HepG2 (cell line): ENCODE measurements around the gene CLPSL2. TPM values are rescaled to one million over a fixed set of nuclear protein-coding genes. Genes with fewer than 3 reads are reported as not detected.

ENCODE experiments used
- CERS6 ChIP-seq: sonication (generic); formaldehyde crosslinking; IDR thresholded peaks from 2 replicates; pipeline ENCODE4 v1.5.0; 2020; ENCODE audit warnings: missing genetic modification reagents
- DDIT3 ChIP-seq: sonication (generic); formaldehyde crosslinking; IDR thresholded peaks from 2 replicates; pipeline ENCODE4 v1.4.0; 2020; ENCODE audit warnings: mild to moderate bottlenecking, missing genetic modification reagents
- EEA1 ChIP-seq: sonication (generic); formaldehyde crosslinking; IDR thresholded peaks from 2 replicates; pipeline ENCODE4 v1.5.1; 2020; ENCODE audit warnings: mild to moderate bottlenecking, missing genetic modification reagents, borderline replicate concordance
- EHMT2 ChIP-seq: fragments of 200-600 bp; sonication (generic); IDR thresholded peaks from 2 replicates; pipeline ENCODE4 v1.7.0; 2017; ENCODE audit warnings: antibody characterized with exemption, low read depth, low read length, borderline replicate concordance
- FOXA3 ChIP-seq: IDR thresholded peaks from 2 replicates; pipeline ENCODE4 v1.6.1; 2016; ENCODE audit warnings: missing genetic modification reagents, missing compliant biosample characterization
- GPN1 ChIP-seq: sonication (generic); formaldehyde crosslinking; IDR thresholded peaks from 2 replicates; pipeline ENCODE4 v1.5.1; 2020; ENCODE audit warnings: missing genetic modification reagents, borderline replicate concordance
- IRF9 ChIP-seq: sonication (generic); formaldehyde crosslinking; IDR thresholded peaks from 2 replicates; pipeline ENCODE4 v1.8.0; 2022; ENCODE audit warnings: missing genetic modification reagents, mild to moderate bottlenecking, borderline replicate concordance
- PBX3 ChIP-seq: sonication (generic); formaldehyde crosslinking; IDR thresholded peaks from 2 replicates; pipeline ENCODE4 v1.8.1; 2023; ENCODE audit warnings: missing genetic modification reagents, inconsistent platforms, borderline replicate concordance
- SOX13 ChIP-seq, 3 experiments: fragments of 450-650 bp in 1 of 3; sonication (generic) in 1 of 3; formaldehyde crosslinking in 1 of 3; IDR thresholded peaks in 2 of 3; conservative IDR thresholded peaks in 1 of 3; 2 replicates each; pipeline versions ENCODE4 v1.5.0 to v1.6.1; 2016 to 2020; ENCODE audit warnings: antibody characterized with exemption in 1 of 3, mild to moderate bottlenecking in 1 of 3, missing compliant biosample characterization in 1 of 3, missing genetic modification reagents in 1 of 3, moderate library complexity in 1 of 3
- ZBTB44 ChIP-seq: sonication (generic); formaldehyde crosslinking; IDR thresholded peaks from 2 replicates; pipeline ENCODE4 v1.4.0; 2020; ENCODE audit warnings: missing genetic modification reagents
- ZFAT ChIP-seq: sonication (generic); formaldehyde crosslinking; conservative IDR thresholded peaks from 2 replicates; pipeline ENCODE4 v1.8.1; 2023; ENCODE audit warnings: missing genetic modification reagents, inconsistent platforms
- ZFY ChIP-seq: sonication (generic); formaldehyde crosslinking; IDR thresholded peaks from 2 replicates; pipeline ENCODE4 v1.4.0; 2020; ENCODE audit warnings: missing genetic modification reagents
- ZNF205 ChIP-seq: IDR thresholded peaks from 2 replicates; pipeline ENCODE4 v1.6.1; 2018; ENCODE audit warnings: missing biosample characterization, missing genetic modification reagents
- ZNF329 ChIP-seq: sonication (generic); formaldehyde crosslinking; IDR thresholded peaks from 2 replicates; pipeline ENCODE4 v1.9.0; 2021; ENCODE audit warnings: low read depth, mild to moderate bottlenecking, missing genetic modification reagents
- ZNF747 ChIP-seq: sonication (generic); formaldehyde crosslinking; IDR thresholded peaks from 2 replicates; pipeline ENCODE4 v1.8.1; 2023; ENCODE audit warnings: missing genetic modification reagents, mild to moderate bottlenecking, borderline replicate concordance
- ZNF770 ChIP-seq: sonication (generic); formaldehyde crosslinking; IDR thresholded peaks from 2 replicates; pipeline ENCODE4 v1.5.0; 2020; ENCODE audit warnings: mild to moderate bottlenecking, missing genetic modification reagents
- ZNF784 ChIP-seq: sonication (generic); formaldehyde crosslinking; IDR thresholded peaks from 2 replicates; pipeline ENCODE4 v1.5.1; 2020; ENCODE audit warnings: missing genetic modification reagents, mild to moderate bottlenecking, borderline replicate concordance
- polyA plus RNA-seq, 8 experiments: library from polyadenylated mRNA; depleted of rRNA in 3 of 8; stranded (reverse) in 7 of 8; unstranded in 1 of 8; fragments of >200 nt; fragmentation: Illumina TruSeq in 4 of 8; extraction: Trizol in 4 of 8; gene quantifications; 2 replicates each; pipeline versions ENCODE4 v1.2.1 to v1.2.3, GENCODE V29; 2011 to 2016; ENCODE audit warnings: low read depth in 4 of 8, missing spikeins in 1 of 8, mixed read lengths in 1 of 8; ENCODE audit not compliant: insufficient read depth in 1 of 8
- total RNA-seq, 5 experiments: library from RNA; depleted of rRNA; stranded (reverse); fragments of >200 nt; fragmentation: Illumina TruSeq; extraction: Trizol; gene quantifications; 2 replicates each; pipeline ENCODE4 v1.2.3, GENCODE V29; 2016; ENCODE audit warnings: low read depth in 1 of 5

CLPSL2 gene
- total and polyA plus RNA-seq, 2 of the 13 experiments (the other 11 are each of a cell fraction or from before 2014, with no cell fraction given), result not detected

- TF ChIP-seq PBX3 (CRISPR knock-in tag) (no peak), ZNF784 (CRISPR knock-in tag) (peak; percentile 43; the same call in 1 of the 2 replicates), CERS6 (CRISPR knock-in tag) (no peak), DDIT3 (CRISPR knock-in tag) (no peak), EHMT2 (no peak), SOX13 (IDR thresholded peaks at IDR 0.05) (no peak), SOX13 (CRISPR knock-in tag; conservative IDR thresholded peaks at IDR 0.05 in 1 of 2, IDR thresholded peaks at IDR 0.05 in 1 of 2) (no peak; a peak in 1 of 4 replicates), ZBTB44 (CRISPR knock-in tag) (no peak), ZNF770 (peak; percentile 59; the same call in 1 of the 2 replicates), ZNF747 (CRISPR knock-in tag) (no peak), ZFAT (no peak), ZNF329 (CRISPR knock-in tag) (no peak; the same call in 1 of the 2 replicates), EEA1 (CRISPR knock-in tag) (peak; percentile 84; the same call in 1 of the 2 replicates), GPN1 (no peak), FOXA3 (0 out of 2 replicates have a peak, but pooled peaks have one; percentile 19), ZNF205 (CRISPR knock-in tag) (0 out of 2 replicates have a peak, but pooled peaks have one; percentile 21), ZFY (CRISPR knock-in tag) (peak; percentile 60), IRF9 (CRISPR knock-in tag) (peak; percentile 85; the same call in 1 of the 2 replicates)
These were observed 48.3 kb upstream of the CLPSL2 start (continued) for GRCh38 chr6:35727935-35728682.
